Measurements from ENCODE around the gene IGSF3. TPM values are rescaled to one million over a fixed set of nuclear protein-coding genes. Genes with fewer than 3 reads are reported as not detected.

IGSF3 gene
- total RNA-seq, 2 experiments from 2014 or later = 3.8 to 4.1 TPM

DNA sequence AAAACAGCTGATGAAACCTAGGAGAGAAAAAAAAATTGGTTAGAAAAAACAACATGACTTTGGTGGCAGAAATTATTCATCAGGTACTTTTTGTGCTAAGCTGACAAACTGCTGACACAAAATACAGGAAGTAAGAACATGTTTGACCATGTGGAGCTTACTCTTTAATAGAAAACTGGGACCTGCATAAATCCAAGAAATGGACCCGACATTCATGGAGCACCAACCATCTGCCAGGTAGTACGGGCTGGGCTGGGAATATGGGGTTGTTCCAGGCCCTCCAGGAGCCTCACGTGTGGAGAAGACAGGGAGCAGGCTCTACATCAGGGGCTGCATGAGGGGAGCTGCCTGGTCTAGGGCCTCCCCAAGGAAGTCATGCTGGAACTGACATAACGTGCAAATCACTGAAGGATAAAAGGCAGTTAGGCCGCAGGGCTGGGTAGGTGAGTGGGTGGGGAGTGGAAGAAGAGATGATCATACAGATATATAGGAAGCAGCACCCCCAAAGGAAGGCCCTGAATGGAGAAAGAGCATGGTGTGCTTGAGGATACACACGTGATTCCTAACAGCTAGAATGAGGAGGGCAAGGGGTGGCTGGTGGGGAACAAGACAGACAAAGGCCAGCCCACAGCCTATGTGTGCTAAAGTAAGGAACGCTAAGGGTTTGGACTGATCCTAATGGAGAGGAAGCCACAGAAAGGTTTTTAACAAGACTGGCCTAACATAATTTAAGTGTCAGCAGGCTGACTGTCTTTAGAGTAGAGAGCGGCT lies 122.8 kb downstream of the IGSF3 start:
- H3K4me1 Mint-ChIP-seq = peaks cover 41% of the 10 kb centered on the region
- DNase-seq = peak; percentile 44
- H3K9me3 Mint-ChIP-seq (ENCODE audit: low read depth) = no peaks in the 10 kb centered on the region
- ChIA-PET POLR2A (interaction anchor here (0.9 to 1.0 kb wide), 2 partner anchors 12 to 515 kb away, joined by 3 to 4 read pairs; no protein-coding TSS in a partner anchor), CTCF (interaction anchor here (0.6 to 2.1 kb wide), 2 partner anchors 29 to 646 kb away, joined by 3 to 6 read pairs; no protein-coding TSS in a partner anchor)
- peak overlapping the region; percentile 96 for H3K27ac Mint-ChIP-seq
- intact Hi-C loops (cut with DNase I, micrococcal nuclease) = loop anchor here in 1 of 2 experiments (1.0 kb wide), 1 partner anchor 12 kb away; no protein-coding TSS in a partner anchor
- H3K36me3 Mint-ChIP-seq (ENCODE audit: low read depth) = peaks cover 33% of the 10 kb centered on the region
- ATAC-seq = peak; percentile 61
- peak overlapping the region; percentile 67 for H3K4me3 Mint-ChIP-seq
- no peaks in the 10 kb centered on the region for H3K27me3 Mint-ChIP-seq

DNA sequence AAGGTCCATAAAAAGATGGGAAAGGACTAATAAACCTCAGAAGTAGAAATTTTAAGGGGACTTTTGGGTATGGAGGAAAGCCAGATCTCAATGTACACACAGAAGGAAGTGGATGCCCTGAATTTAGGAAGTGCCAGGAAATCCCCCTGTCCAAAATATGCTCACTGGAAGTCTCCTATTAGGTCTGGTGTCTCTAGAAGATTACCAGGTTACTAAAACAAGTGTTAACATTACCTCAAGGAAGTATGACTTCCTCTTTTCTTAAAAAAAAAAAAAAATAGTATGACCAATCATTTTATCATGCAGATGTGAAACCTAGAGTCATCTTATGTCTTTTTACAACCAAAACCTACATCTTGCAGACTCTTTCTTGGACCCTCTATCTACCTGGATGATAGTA lies 127.4 kb downstream of the IGSF3 start:
- peaks cover 45% of the 10 kb centered on the region for H3K36me3 Mint-ChIP-seq (ENCODE audit: low read depth)
- ChIA-PET POLR2A (no interaction called here), CTCF (interaction anchor here (0.6 to 1.6 kb wide), 3 partner anchors 35 to 215 kb away, joined by 3 to 5 read pairs (median 4); no protein-coding TSS in a partner anchor)
- H3K27me3 Mint-ChIP-seq = no peaks in the 10 kb centered on the region
- H3K27ac Mint-ChIP-seq = peak overlapping the region; percentile 20
- no peak overlapping the region for H3K4me3 Mint-ChIP-seq
- peaks cover 50% of the 10 kb centered on the region for H3K4me1 Mint-ChIP-seq
- ATAC-seq = peak; percentile 9
- no peak for DNase-seq
- H3K9me3 Mint-ChIP-seq (ENCODE audit: low read depth) = no peaks in the 10 kb centered on the region
- intact Hi-C loops (cut with DNase I, micrococcal nuclease) = loop anchor here in 1 of 2 experiments (1.0 to 2.0 kb wide), 2 partner anchors 12 to 25 kb away; no protein-coding TSS in a partner anchor

- Mint-ChIP-seq H3K9me3 (ENCODE audit: low read depth) (no peaks in the 10 kb centered on the region), H3K36me3 (ENCODE audit: low read depth) (peaks cover 50% of the 10 kb centered on the region), H3K4me1 (peaks cover 38% of the 10 kb centered on the region), H3K27ac (peak overlapping the region; percentile 34), H3K4me3 (no peak overlapping the region), H3K27me3 (no peaks in the 10 kb centered on the region)
- DNase-seq = peak; percentile 66
- ChIA-PET CTCF (interaction anchor here (0.6 to 1.5 kb wide), 4 partner anchors 35 to 1698 kb away, joined by 3 to 4 read pairs (median 3); no protein-coding TSS in a partner anchor), POLR2A (no interaction called here)
- ATAC-seq = peak; percentile 97
- intact Hi-C loops (cut with DNase I, micrococcal nuclease) = loop anchor here (1.0 to 2.0 kb wide), 2 partner anchors 18 to 23 kb away; no protein-coding TSS in a partner anchor
Measured at GRCh38 chr1:116538544-116538943, 129.0 kb downstream of the IGSF3 start.

DNA sequence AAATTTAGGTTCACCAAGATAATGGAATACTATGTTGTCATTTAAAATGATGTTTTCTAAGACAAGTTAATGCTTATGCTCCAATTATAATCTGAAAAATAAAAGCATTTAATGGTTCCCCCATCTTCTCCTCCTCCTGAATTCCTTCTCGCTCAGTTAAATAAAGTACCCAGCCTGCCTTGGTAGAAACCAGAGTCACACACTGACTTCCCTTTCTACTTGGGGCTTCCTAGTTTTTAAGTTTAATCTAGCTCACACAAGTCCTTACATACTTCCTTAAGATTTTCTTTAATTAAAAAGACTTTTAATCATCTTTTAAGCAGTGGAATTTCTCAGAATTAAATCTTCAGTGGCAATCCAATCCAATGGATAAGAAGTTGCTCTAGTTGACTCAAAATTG lies 129.6 kb downstream of the IGSF3 start:
- ATAC-seq (no peak), DNase-seq (no peak)
- ChIA-PET CTCF (interaction anchor here (0.6 to 2.0 kb wide), 5 partner anchors 19 to 1697 kb away, joined by 3 to 7 read pairs (median 4); no protein-coding TSS in a partner anchor), POLR2A (no interaction called here)
- H3K27me3 Mint-ChIP-seq = no peaks in the 10 kb centered on the region
- intact Hi-C loops (cut with DNase I, micrococcal nuclease) = loop anchor here (1.0 to 2.0 kb wide), 2 partner anchors 19 to 23 kb away; no protein-coding TSS in a partner anchor
- peaks cover 50% of the 10 kb centered on the region for H3K36me3 Mint-ChIP-seq (ENCODE audit: low read depth)
- no peak overlapping the region for H3K27ac Mint-ChIP-seq
- no peaks in the 10 kb centered on the region for H3K9me3 Mint-ChIP-seq (ENCODE audit: low read depth)
- H3K4me3 Mint-ChIP-seq = no peak overlapping the region
- H3K4me1 Mint-ChIP-seq = peaks cover 38% of the 10 kb centered on the region

DNA sequence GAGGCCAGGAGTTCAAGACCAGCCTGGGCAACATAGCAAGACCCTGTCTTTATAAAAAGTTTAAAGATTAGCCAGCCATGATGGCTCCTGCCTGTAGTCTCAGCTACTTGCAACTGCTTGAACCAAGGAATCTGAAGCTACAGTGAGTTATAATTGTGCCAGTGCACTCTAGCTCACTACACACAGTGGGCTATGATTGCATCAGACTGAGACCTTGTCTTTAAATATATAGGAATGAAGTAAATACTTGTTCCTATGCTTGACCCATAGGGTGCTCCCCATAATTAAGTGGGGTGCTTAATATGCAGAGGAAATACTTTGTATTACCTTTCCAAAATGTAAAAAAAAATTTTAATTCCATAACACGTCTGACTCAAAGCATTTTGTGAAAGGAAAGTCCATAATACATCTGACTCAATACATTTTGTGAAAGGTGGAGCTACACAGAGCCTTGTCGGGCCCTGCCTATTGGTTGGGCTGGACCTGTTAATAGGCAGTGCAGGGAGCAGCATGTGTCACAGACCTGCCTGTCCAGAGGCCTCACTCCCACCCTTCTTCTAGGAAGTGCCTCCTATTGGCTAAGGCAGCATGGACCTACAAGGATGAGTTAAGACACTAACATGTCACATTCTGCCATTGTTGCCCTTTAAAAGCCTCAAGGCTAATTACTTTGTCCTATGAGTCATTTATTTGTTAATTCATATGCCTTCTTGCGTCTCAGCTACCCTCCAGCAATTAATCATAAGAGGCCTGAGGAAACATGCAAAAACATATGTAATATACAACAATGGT lies 130.3 kb downstream of the IGSF3 start:
- DNase-seq (no peak), ATAC-seq (peak; percentile 30)
- Mint-ChIP-seq H3K27ac (no peak overlapping the region), H3K36me3 (ENCODE audit: low read depth) (peaks cover 46% of the 10 kb centered on the region), H3K27me3 (no peaks in the 10 kb centered on the region), H3K9me3 (ENCODE audit: low read depth) (no peaks in the 10 kb centered on the region), H3K4me3 (no peak overlapping the region), H3K4me1 (peaks cover 38% of the 10 kb centered on the region)
- POLR2A ChIA-PET = no interaction called here
- CTCF ChIA-PET = interaction anchor here (0.7 to 2.0 kb wide), 2 partner anchors 20 to 38 kb away, joined by 4 to 7 read pairs; no protein-coding TSS in a partner anchor
- intact Hi-C loops (cut with DNase I, micrococcal nuclease) = no loop called here

DNA sequence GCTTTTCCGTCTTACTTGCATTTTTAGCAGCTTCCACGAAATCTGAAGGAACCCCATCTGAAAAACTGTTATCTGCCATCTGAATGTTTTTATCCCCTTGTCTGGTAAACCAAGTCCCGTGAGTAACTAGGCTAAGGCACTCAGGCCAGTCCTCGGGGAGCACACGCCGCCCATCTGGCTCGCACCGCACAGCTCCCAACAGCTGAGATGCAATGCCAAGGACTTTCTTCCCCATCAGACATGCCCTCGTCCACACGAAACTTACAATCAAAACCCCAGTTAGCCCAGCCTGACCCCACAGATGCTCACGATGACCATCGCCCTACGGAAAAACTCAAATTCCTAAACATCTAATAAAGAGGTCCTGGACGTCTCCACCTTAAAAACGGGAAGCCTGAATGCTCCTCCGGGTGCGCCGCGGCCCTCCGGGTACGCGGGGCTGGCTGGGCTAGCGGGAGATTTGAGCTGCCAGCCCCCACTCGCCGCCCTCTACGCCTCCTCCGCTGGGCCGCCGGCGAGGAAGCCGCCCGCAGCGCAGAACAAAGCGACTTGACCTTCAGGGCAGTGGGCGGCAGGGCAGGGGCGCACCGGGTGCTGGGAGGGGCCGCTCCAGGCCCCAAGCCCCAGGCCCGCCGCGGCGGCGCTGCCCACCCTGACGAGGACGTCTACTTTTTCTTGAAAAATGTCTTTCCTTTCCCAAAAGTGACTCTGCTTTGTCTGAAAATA lies 133.4 kb downstream of the IGSF3 start:
- H3K36me3 Mint-ChIP-seq (ENCODE audit: low read depth) = peaks cover 39% of the 10 kb centered on the region
- no peaks in the 10 kb centered on the region for H3K9me3 Mint-ChIP-seq (ENCODE audit: low read depth)
- ATAC-seq = no peak
- H3K4me1 Mint-ChIP-seq = peaks cover 23% of the 10 kb centered on the region
- no peaks in the 10 kb centered on the region for H3K27me3 Mint-ChIP-seq
- no peak overlapping the region for H3K27ac Mint-ChIP-seq
- POLR2A ChIA-PET = interaction anchor here (0.6 kb wide), 1 partner anchor 23 kb away, joined by 4 read pairs; no protein-coding TSS in a partner anchor
- CTCF ChIA-PET = no interaction called here
- intact Hi-C loops (cut with DNase I, micrococcal nuclease) = no loop called here
- no peak for DNase-seq
- no peak overlapping the region for H3K4me3 Mint-ChIP-seq

GRCh38 chr1:116533429-116533820 lies 134.1 kb downstream of the IGSF3 start:
- Mint-ChIP-seq H3K36me3 (ENCODE audit: low read depth) (peaks cover 36% of the 10 kb centered on the region), H3K4me3 (no peak overlapping the region), H3K9me3 (ENCODE audit: low read depth) (no peaks in the 10 kb centered on the region), H3K4me1 (peaks cover 15% of the 10 kb centered on the region), H3K27ac (no peak overlapping the region), H3K27me3 (no peaks in the 10 kb centered on the region)
- ChIA-PET POLR2A (no interaction called here), CTCF (no interaction called here)
- no peak for ATAC-seq
- DNase-seq = no peak
- intact Hi-C loops (cut with DNase I, micrococcal nuclease) = no loop called here

GRCh38 chr1:116532671-116533428 lies 134.7 kb downstream of the IGSF3 start:
- POLR2A ChIA-PET = no interaction called here
- peaks cover 42% of the 10 kb centered on the region for H3K36me3 Mint-ChIP-seq (ENCODE audit: low read depth)
- no peak overlapping the region for H3K27ac Mint-ChIP-seq
- H3K27me3 Mint-ChIP-seq = no peaks in the 10 kb centered on the region
- CTCF ChIA-PET = no interaction called here
- no peak overlapping the region for H3K4me3 Mint-ChIP-seq
- peaks cover 4% of the 10 kb centered on the region for H3K9me3 Mint-ChIP-seq (ENCODE audit: low read depth)
- intact Hi-C loops (cut with DNase I, micrococcal nuclease) = no loop called here
- DNase-seq = no peak
- peaks cover 10% of the 10 kb centered on the region for H3K4me1 Mint-ChIP-seq
- ATAC-seq = no peak

GRCh38 chr1:116531917-116532316 lies 135.6 kb downstream of the IGSF3 start:
- no peaks in the 10 kb centered on the region for H3K27me3 Mint-ChIP-seq
- H3K4me3 Mint-ChIP-seq = no peak overlapping the region
- peaks cover 5% of the 10 kb centered on the region for H3K9me3 Mint-ChIP-seq (ENCODE audit: low read depth)
- no peak overlapping the region for H3K27ac Mint-ChIP-seq
- intact Hi-C loops (cut with DNase I, micrococcal nuclease) = no loop called here
- DNase-seq (no peak), ATAC-seq (no peak)
- peaks cover 9% of the 10 kb centered on the region for H3K4me1 Mint-ChIP-seq
- POLR2A ChIA-PET = no interaction called here
- CTCF ChIA-PET = no interaction called here
- H3K36me3 Mint-ChIP-seq (ENCODE audit: low read depth) = peaks cover 46% of the 10 kb centered on the region

DNA sequence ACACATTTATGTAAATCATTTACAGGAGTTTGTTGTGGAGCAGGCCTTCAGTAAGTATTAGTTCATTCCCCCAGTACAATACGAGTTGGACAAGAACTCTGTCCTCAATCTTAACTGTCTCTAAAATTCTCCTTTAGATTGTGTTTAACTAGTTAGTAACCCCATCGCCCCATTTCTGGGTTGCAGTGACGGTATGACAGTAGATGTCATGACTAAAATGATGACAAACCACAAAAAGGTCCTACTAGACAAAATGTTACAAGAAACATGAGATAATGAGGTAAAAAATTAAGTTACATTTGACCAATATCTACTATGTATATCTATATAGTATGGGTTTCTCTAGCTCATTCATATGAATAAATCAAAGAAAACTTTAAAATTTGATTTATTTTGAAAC lies 137.9 kb downstream of the IGSF3 start:
- no peaks in the 10 kb centered on the region for H3K4me1 Mint-ChIP-seq
- H3K27ac Mint-ChIP-seq = no peak overlapping the region
- ChIA-PET POLR2A (no interaction called here), CTCF (no interaction called here)
- peaks cover 38% of the 10 kb centered on the region for H3K36me3 Mint-ChIP-seq (ENCODE audit: low read depth)
- ATAC-seq (no peak), DNase-seq (no peak)
- intact Hi-C loops (cut with DNase I, micrococcal nuclease) = no loop called here
- no peaks in the 10 kb centered on the region for H3K27me3 Mint-ChIP-seq
- H3K4me3 Mint-ChIP-seq = no peak overlapping the region
- peaks cover 5% of the 10 kb centered on the region for H3K9me3 Mint-ChIP-seq (ENCODE audit: low read depth)
